Loucy (cell line): Measurements from ENCODE around the gene GID8.

Experiments
- H2AFZ ChIP-seq: fragments of 200-600 bp; sonication (generic); 2 replicates; pipeline ENCODE4 v1.6.0; 2016; ENCODE audit warnings: antibody characterized with exemption, mild to moderate bottlenecking, low read length, moderate library complexity
- H3F3A ChIP-seq: fragments of 200-600 bp; 2 replicates; pipeline ENCODE4 v1.6.0; 2016; ENCODE audit warnings: antibody characterized with exemption, low read depth, mild to moderate bottlenecking
- H3K27me3 ChIP-seq: fragments of 200-600 bp; sonication (generic); 2 replicates; pipeline ENCODE4 v1.6.1; 2014; ENCODE audit warnings: low read length, mild to moderate bottlenecking; ENCODE audit not compliant: insufficient read depth, poor library complexity, severe bottlenecking
- H3K36me3 ChIP-seq: fragments of 200-600 bp; sonication (generic); 2 replicates; pipeline ENCODE4 v1.6.1; 2016; ENCODE audit warnings: low read length; ENCODE audit not compliant: insufficient read depth
- H3K4me1 ChIP-seq: fragments of 200-600 bp; sonication (generic); 2 replicates; pipeline ENCODE4 v1.5.1; 2014; ENCODE audit warnings: low read length, mild to moderate bottlenecking; ENCODE audit not compliant: insufficient read depth, poor library complexity, severe bottlenecking
- H3K4me2 ChIP-seq: fragments of 200-600 bp; sonication (generic); 2 replicates; pipeline ENCODE4 v1.6.0; 2014; ENCODE audit warnings: antibody characterized with exemption, low read length, low read depth, mild to moderate bottlenecking; ENCODE audit not compliant: poor library complexity, severe bottlenecking
- H3K4me3 ChIP-seq: fragments of 200-600 bp; sonication (generic); 2 replicates; pipeline ENCODE4 v1.5.1; 2014; ENCODE audit warnings: low read length, mild to moderate bottlenecking, mixed read lengths; ENCODE audit not compliant: poor library complexity, severe bottlenecking
- H3K79me2 ChIP-seq: fragments of 200-600 bp; sonication (generic); 2 replicates; pipeline ENCODE4 v1.6.1; 2014; ENCODE audit warnings: low read length; ENCODE audit not compliant: insufficient read depth
- H3K9ac ChIP-seq: fragments of 200-600 bp; sonication (generic); 2 replicates; pipeline ENCODE4 v1.6.0; 2014; ENCODE audit warnings: mild to moderate bottlenecking, low read depth, low read length, moderate library complexity; ENCODE audit not compliant: poor library complexity, severe bottlenecking
- H3K9me2 ChIP-seq: fragments of 200-600 bp; sonication (generic); replicated peaks from 2 replicates; pipeline ENCODE4 v1.6.1; 2016; ENCODE audit warnings: low read depth, low read length, mixed read lengths
- H3K9me3 ChIP-seq: fragments of 200-600 bp; sonication (generic); 2 replicates; pipeline ENCODE4 v1.6.1; 2014; ENCODE audit warnings: mild to moderate bottlenecking, antibody characterized with exemption, low read length, low read depth; ENCODE audit not compliant: insufficient read depth
- H4K20me1 ChIP-seq: fragments of 200-600 bp; sonication (generic); 2 replicates; pipeline ENCODE4 v1.6.0; 2014; ENCODE audit warnings: antibody characterized with exemption, low read length, mild to moderate bottlenecking; ENCODE audit not compliant: insufficient read depth, poor library complexity, severe bottlenecking
- EZH2phosphoT487 ChIP-seq: fragments of 200-600 bp; IDR thresholded peaks from 2 replicates; pipeline ENCODE4 v1.6.1; 2018; ENCODE audit warnings: antibody characterized with exemption, mild to moderate bottlenecking, moderate library complexity, borderline replicate concordance
- TF ChIP-seq, protein P1 (sequence below): fragments of 200-600 bp; sonication (generic); conservative IDR thresholded peaks from 2 replicates; pipeline ENCODE4 v1.5.1; 2014; ENCODE audit warnings: mild to moderate bottlenecking, antibody characterized with exemption, low read length

The GID8 gene

DNA sequence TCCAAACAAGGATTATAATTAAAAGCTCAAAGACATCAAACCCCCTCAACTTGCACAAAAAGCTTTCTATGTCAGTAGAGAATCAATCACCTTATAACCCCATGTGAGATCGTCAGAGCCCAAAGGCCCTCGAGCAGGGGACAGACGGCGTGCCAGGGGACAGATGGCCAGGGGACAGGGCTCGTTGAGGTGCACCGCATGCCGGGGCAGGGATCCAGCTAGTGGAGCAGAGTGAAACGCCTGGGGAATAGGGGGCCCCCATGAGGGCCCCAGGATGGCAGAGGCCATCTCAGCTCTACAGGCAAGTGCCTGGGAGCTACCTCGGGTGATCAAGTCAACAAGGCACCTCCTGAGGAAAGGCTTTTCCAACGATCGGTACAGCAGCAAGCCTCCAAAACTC, 40.3 kb upstream of the GID8 start:
- TF ChIP-seq, protein P1, sequence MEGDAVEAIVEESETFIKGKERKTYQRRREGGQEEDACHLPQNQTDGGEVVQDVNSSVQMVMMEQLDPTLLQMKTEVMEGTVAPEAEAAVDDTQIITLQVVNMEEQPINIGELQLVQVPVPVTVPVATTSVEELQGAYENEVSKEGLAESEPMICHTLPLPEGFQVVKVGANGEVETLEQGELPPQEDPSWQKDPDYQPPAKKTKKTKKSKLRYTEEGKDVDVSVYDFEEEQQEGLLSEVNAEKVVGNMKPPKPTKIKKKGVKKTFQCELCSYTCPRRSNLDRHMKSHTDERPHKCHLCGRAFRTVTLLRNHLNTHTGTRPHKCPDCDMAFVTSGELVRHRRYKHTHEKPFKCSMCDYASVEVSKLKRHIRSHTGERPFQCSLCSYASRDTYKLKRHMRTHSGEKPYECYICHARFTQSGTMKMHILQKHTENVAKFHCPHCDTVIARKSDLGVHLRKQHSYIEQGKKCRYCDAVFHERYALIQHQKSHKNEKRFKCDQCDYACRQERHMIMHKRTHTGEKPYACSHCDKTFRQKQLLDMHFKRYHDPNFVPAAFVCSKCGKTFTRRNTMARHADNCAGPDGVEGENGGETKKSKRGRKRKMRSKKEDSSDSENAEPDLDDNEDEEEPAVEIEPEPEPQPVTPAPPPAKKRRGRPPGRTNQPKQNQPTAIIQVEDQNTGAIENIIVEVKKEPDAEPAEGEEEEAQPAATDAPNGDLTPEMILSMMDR: no peak
- TF ChIP-seq EZH2phosphoT487: no peak
- Histone ChIP-seq H2AFZ (no peak overlapping the region), H3K9me3 (no peaks in the 10 kb centered on the region), H3K36me3 (peaks cover 51% of the 10 kb centered on the region; the same call in 1 of the 2 replicates), H3K4me3 (no peak overlapping the region), H4K20me1 (no peaks in the 10 kb centered on the region), H3K27me3 (no peaks in the 10 kb centered on the region), H3K9ac (no peak overlapping the region), H3K4me2 (no peak overlapping the region), H3K79me2 (no peaks in the 10 kb centered on the region), H3K9me2 (no peaks in the 10 kb centered on the region), H3F3A (peaks cover 5% of the 10 kb centered on the region; the same call in 1 of the 2 replicates), H3K4me1 (no peaks in the 10 kb centered on the region)

DNA sequence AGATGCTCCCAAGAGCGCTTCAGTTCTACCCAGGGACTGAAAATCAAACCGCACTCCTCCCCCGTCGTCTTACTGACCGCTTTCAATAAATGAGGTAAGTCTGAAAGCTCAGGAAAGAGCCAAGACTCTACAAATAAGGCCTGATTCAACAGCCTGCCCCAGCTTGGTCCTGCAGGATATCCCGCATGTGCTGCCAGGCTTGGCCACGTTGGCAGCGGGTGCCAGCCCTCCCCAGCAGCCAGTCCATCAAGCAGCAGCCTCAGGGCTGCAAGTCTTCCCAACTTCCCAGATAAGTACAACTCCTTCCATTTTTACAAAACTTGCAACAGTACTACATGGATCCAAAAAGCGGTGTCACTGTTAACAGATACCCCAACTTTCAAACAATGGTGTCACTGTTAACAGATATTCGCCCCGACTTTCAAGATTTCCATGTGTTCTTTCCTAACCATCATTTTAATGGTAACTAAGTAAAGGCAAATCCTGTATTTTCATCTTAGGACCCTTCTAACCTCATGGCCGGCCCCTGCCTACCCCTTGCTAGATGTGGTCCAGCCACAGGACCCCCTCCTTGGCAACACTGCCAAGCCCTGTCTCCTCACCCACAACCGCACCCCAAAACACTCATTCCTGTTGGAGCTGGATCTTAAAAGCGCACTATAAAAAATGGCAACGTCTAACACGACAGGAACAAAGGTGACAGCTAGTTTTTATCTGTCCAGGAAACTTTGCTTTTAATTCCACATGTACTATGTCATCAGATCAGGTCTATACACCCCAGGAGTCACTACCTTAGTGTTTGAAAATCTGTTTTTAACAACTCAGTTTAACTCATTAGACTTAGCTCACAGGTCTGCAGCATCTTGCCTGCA, 39.6 kb upstream of the GID8 start:
- H3K4me2 ChIP-seq: no peak overlapping the region
- H3K27me3 ChIP-seq: no peaks in the 10 kb centered on the region
- H3K9ac ChIP-seq: no peak overlapping the region
- TF ChIP-seq, protein P1: no peak
- no peak for TF ChIP-seq EZH2phosphoT487
- H3K36me3 ChIP-seq: peaks cover 51% of the 10 kb centered on the region; the same call in 1 of the 2 replicates
- peaks cover 5% of the 10 kb centered on the region; the same call in 1 of the 2 replicates for H3F3A ChIP-seq
- H3K4me3 ChIP-seq: no peak overlapping the region
- H3K4me1 ChIP-seq: no peaks in the 10 kb centered on the region
- H3K79me2 ChIP-seq: no peaks in the 10 kb centered on the region
- H2AFZ ChIP-seq: no peak overlapping the region
- no peaks in the 10 kb centered on the region for H3K9me3 ChIP-seq
- no peaks in the 10 kb centered on the region for H3K9me2 ChIP-seq
- H4K20me1 ChIP-seq: no peaks in the 10 kb centered on the region

DNA sequence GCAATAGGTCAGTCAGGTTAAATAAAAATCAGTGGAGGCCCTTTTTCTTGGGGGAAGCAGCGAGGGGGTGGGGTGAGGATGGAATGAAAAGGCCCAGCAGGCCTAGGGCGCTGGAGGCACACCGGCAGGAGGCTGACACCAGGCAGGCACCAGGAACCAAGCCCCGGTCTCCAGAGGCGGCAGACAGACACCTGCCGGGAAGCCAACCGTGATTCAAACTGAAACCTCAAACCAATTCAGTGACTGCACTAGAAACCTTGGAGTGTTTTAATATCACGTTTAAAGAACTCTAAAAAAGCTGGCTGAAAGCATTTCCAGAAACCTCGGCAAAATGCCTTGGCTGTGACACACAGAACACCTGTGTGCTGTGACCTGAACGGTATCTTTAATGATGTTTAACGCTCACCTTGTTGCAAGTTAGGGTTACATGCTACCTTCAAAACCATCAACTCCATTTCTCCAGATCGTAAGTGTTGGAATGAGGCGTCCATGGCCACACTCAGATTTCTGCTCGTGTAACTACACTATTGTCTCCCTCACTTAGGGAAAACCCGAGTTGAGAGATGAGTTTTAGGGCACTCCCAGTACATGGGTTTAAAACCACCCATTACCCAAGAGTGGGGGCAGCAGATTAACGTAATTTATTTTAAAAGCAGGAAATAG, 38.8 kb upstream of the GID8 start:
- Histone ChIP-seq H3K36me3 (peaks cover 51% of the 10 kb centered on the region; the same call in 1 of the 2 replicates), H3K27me3 (no peaks in the 10 kb centered on the region), H3F3A (peaks cover 5% of the 10 kb centered on the region; the same call in 1 of the 2 replicates), H3K9ac (no peak overlapping the region), H3K4me3 (no peak overlapping the region), H3K9me3 (no peaks in the 10 kb centered on the region), H3K4me2 (no peak overlapping the region), H2AFZ (no peak overlapping the region), H3K9me2 (no peaks in the 10 kb centered on the region), H3K79me2 (no peaks in the 10 kb centered on the region), H4K20me1 (no peaks in the 10 kb centered on the region), H3K4me1 (no peaks in the 10 kb centered on the region)
- no peak for TF ChIP-seq EZH2phosphoT487
- TF ChIP-seq, protein P1: no peak
